Measurements from ENCODE around the gene MBTPS2. TPM values are rescaled to one million over a fixed set of nuclear protein-coding genes. Genes with fewer than 3 reads are reported as not detected.
A peak's percentile ranks its signal among the peaks of the same experiment; 100 is the strongest.

MBTPS2 gene
- total RNA-seq = 10 to 100 TPM; 11.2 to 16.9 TPM

GRCh38 chrX:21839334-21840192 is at the start of gene MBTPS2:
Gene MBTPS2 (plus strand): TSS chrX:21839617. CDS start chrX:21839735, 118 bp downstream.
- Histone ChIP-seq H3K27me3 (replicated peaks; ENCODE audit: insufficient read depth) (no peaks in the 10 kb centered on the region), H3K9me3 (no peaks in the 10 kb centered on the region), H3K4me1 (ENCODE audit: control insufficient read depth in 1 of 2, low read depth in 2 of 2) (peaks cover 0 to 13% of the 10 kb centered on the region in 2 donors), H3K4me3 (peak within 1 kb of the TSS; percentile 83), H3K27ac (peak within 1 kb of the TSS; percentile 77), H3K36me3 (no peaks in the 10 kb centered on the region)
- no peak for TF ChIP-seq CTCF (IDR thresholded peaks at IDR 0.05)
- ATAC-seq (ENCODE audit: insufficient number of reproducible peaks, low FRiP score, low read depth) (peak; percentile 95), DNase-seq (ENCODE audit: low spot score) (peak; percentile 19)

GRCh38 chrX:21798677-21799219 is 40.7 kb upstream of the MBTPS2 start:
- DNase-seq (ENCODE audit: low spot score) (no peak), ATAC-seq (ENCODE audit: insufficient number of reproducible peaks, low FRiP score, low read depth) (peak; percentile 88)
- no peaks in the 10 kb centered on the region for H3K36me3 ChIP-seq
- H3K27me3 ChIP-seq (replicated peaks; ENCODE audit: insufficient read depth) = no peaks in the 10 kb centered on the region
- H3K27ac ChIP-seq = peak overlapping the region; percentile 17 to 61
- H3K4me1 ChIP-seq (ENCODE audit: control insufficient read depth in 1 of 2, low read depth in 2 of 2) = peaks cover 12 to 42% of the 10 kb centered on the region in 2 donors
- no peak overlapping the region for H3K4me3 ChIP-seq
- H3K9me3 ChIP-seq = no peaks in the 10 kb centered on the region
- TF ChIP-seq CTCF (IDR thresholded peaks at IDR 0.05) = no peak

- DNase-seq (ENCODE audit: low spot score) (no peak), ATAC-seq (ENCODE audit: insufficient number of reproducible peaks, low FRiP score, low read depth) (no peak)
- H3K4me1 ChIP-seq (ENCODE audit: control insufficient read depth in 1 of 2, low read depth in 2 of 2) = peaks cover 12 to 42% of the 10 kb centered on the region in 2 donors
- TF ChIP-seq CTCF (IDR thresholded peaks at IDR 0.05) = no peak
- no peaks in the 10 kb centered on the region for H3K36me3 ChIP-seq
- H3K27ac ChIP-seq = peak overlapping the region; percentile 22 to 61
- no peaks in the 10 kb centered on the region for H3K9me3 ChIP-seq
- no peak overlapping the region for H3K4me3 ChIP-seq
- no peaks in the 10 kb centered on the region for H3K27me3 ChIP-seq (replicated peaks; ENCODE audit: insufficient read depth)
Measured at GRCh38 chrX:21799767-21800166, 39.6 kb upstream of the MBTPS2 start.

- H3K9me3 ChIP-seq = no peaks in the 10 kb centered on the region
- no peaks in the 10 kb centered on the region for H3K27me3 ChIP-seq (replicated peaks; ENCODE audit: insufficient read depth)
- DNase-seq (ENCODE audit: low spot score) = no peak
- ATAC-seq (ENCODE audit: insufficient number of reproducible peaks, low FRiP score, low read depth) = no peak
- TF ChIP-seq CTCF (IDR thresholded peaks at IDR 0.05) = no peak
- H3K4me3 ChIP-seq = no peak overlapping the region
- H3K4me1 ChIP-seq (ENCODE audit: control insufficient read depth in 1 of 2, low read depth in 2 of 2) = peaks cover 12 to 42% of the 10 kb centered on the region in 2 donors
- peak overlapping the region; percentile 22 to 61 for H3K27ac ChIP-seq
- no peaks in the 10 kb centered on the region for H3K36me3 ChIP-seq
Measured at GRCh38 chrX:21800344-21800770, 39.1 kb upstream of the MBTPS2 start.

GRCh38 chrX:21802054-21802670 is 37.3 kb upstream of the MBTPS2 start:
- no peak overlapping the region for H3K4me3 ChIP-seq
- H3K36me3 ChIP-seq = no peaks in the 10 kb centered on the region
- ATAC-seq (ENCODE audit: insufficient number of reproducible peaks, low FRiP score, low read depth) = no peak
- H3K4me1 ChIP-seq (ENCODE audit: control insufficient read depth in 1 of 2, low read depth in 2 of 2) = peaks cover 12 to 42% of the 10 kb centered on the region in 2 donors
- no peaks in the 10 kb centered on the region for H3K9me3 ChIP-seq
- no peak for DNase-seq (ENCODE audit: low spot score)
- no peak for TF ChIP-seq CTCF (IDR thresholded peaks at IDR 0.05)
- no peaks in the 10 kb centered on the region for H3K27me3 ChIP-seq (replicated peaks; ENCODE audit: insufficient read depth)
- no peak overlapping the region for H3K27ac ChIP-seq

Data from thoracic aorta (tissue), 2 donors.